GM12892 (cell line): ENCODE results near the gene GRIA1.
"Not testable (repeated sequence)": the region's sequence is repeated elsewhere in the genome, so short reads cannot be mapped to it uniquely, and the experiment has no call there.

Experiments used
- DNase-seq: peaks from one replicate; pipeline ENCODE4 v3.0.0; 2011; ENCODE audit not compliant: insufficient read length
- FAIRE-seq: peaks from 2 replicates; lab custom pipeline; 2011; peaks lifted over from hg19 to GRCh38; lab: Jason Lieb, UNC
- POLR2A ChIP-seq: IDR thresholded peaks from 2 replicates; pipeline ENCODE4 v1.6.1; 2011; ENCODE audit warnings: low read depth, low read length, control low read depth
- POLR2AphosphoS5 ChIP-seq: IDR thresholded peaks from 2 replicates; pipeline ENCODE4 v1.6.1; 2011; ENCODE audit warnings: low read depth, low read length, control low read depth
- TAF1 ChIP-seq: IDR thresholded peaks from 2 replicates; pipeline ENCODE4 v1.6.1; 2011; ENCODE audit warnings: low read depth, mild to moderate bottlenecking, control low read depth, low read length, borderline replicate concordance

The GRIA1 gene

DNA sequence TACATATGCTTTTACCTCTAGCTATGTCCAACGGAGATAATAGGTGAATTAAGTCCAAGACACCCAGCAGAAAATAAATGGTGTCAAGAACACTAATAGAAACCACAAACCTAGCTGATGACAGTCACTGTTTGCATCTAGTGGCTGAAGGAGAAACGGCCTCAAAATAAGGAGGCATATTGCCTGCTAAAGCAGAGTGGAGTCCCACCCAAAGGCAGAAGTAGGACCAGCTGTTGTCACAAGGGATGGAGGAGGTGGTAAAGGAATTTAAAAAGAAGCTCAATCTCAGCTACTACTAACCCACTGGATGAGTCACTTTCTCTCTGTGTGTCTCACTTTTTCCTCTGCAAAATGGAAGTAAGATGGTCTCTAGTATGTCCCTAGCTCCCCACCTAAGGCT lies 224.3 kb downstream of the GRIA1 start:
- DNase-seq (no peak), FAIRE-seq (no peak)
- no peak for TF ChIP-seq POLR2A
- TF ChIP-seq TAF1: no peak
- no peak for TF ChIP-seq POLR2AphosphoS5

DNA sequence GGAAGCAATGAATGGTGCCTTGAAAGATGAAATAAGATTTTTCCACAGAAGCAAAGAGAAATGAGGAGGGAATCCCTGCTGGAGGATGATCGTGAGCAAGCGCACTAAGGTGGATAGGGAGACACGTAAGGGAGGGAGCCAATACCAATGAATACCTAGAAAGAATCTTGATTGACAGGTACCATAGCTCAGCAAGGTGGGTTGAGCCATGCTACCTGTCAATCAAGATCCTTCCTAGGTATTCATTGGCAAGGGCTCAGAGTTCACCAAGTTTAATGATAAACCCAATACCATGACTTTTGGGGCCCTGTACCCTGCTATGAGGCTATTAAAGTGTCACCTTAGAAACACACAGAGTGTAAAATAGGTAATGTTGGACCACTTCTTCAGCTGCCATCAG lies 226.8 kb downstream of the GRIA1 start:
- no peak for FAIRE-seq
- TF ChIP-seq POLR2AphosphoS5 (no peak), POLR2A (no peak), TAF1 (no peak)
- no peak for DNase-seq

DNA sequence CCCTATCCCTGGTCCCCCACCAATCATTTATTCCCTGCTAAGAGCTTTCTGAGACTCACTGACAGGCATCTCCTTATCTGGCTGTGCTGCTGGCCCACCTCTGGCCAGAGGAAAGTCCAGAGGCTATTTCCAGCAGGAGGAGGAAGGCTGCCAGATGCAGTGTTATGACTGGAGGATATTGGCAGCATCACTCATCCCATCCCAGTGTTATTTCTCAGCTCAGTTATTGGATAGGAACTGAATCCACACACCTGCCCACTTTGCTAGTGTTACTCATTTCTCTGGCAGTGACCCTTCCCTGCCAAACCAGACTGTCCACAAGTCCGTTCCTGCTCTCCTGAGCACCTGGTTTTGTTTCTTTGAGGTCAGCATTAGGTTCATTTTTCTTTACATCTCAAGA lies 228.2 kb downstream of the GRIA1 start:
- no peak for DNase-seq
- TF ChIP-seq POLR2A: no peak
- TF ChIP-seq TAF1: no peak
- TF ChIP-seq POLR2AphosphoS5: no peak
- FAIRE-seq: no peak

GRCh38 chr5:153719324-153719723 lies 228.9 kb downstream of the GRIA1 start:
- TF ChIP-seq POLR2A (no peak), POLR2AphosphoS5 (no peak), TAF1 (no peak)
- DNase-seq (no peak), FAIRE-seq (no peak)

DNA sequence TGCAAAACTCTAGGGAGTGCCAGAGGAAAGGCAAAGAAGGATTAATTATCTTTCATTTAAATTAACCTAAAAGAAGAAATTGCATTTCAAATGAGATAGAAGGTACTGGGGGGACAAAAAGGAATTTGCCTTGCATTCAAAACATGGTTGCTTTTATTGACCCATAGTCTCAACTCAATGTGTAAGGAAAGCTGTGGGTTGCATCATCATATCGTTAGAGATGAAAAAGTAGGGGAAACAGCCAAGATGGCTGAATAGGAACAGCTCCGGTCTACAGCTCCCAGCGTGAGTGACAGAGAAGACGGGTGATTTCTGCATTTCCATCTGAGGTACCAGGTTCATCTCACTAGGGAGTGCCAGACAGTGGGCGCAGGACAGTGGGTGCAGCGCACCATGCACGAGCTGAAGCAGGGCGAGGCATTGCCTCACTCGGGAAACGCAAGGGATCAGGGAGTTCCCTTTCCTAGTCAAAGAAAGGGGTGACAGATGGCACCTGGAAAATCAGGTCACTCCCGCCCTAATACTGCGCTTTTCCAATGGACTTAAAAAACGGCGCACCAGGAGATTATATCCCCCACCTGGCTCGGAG lies 232.6 kb downstream of the GRIA1 start:
- FAIRE-seq, DNase-seq: not testable (repeated sequence)

GRCh38 chr5:153742060-153742459 lies 251.6 kb downstream of the GRIA1 start:
- no peak for DNase-seq
- TF ChIP-seq POLR2AphosphoS5 (no peak), TAF1 (no peak), POLR2A (no peak)
- FAIRE-seq: no peak

GRCh38 chr5:153744751-153745150 lies 254.3 kb downstream of the GRIA1 start:
- TF ChIP-seq TAF1: no peak
- no peak for TF ChIP-seq POLR2A
- no peak for TF ChIP-seq POLR2AphosphoS5
- DNase-seq (no peak), FAIRE-seq (no peak)

DNA sequence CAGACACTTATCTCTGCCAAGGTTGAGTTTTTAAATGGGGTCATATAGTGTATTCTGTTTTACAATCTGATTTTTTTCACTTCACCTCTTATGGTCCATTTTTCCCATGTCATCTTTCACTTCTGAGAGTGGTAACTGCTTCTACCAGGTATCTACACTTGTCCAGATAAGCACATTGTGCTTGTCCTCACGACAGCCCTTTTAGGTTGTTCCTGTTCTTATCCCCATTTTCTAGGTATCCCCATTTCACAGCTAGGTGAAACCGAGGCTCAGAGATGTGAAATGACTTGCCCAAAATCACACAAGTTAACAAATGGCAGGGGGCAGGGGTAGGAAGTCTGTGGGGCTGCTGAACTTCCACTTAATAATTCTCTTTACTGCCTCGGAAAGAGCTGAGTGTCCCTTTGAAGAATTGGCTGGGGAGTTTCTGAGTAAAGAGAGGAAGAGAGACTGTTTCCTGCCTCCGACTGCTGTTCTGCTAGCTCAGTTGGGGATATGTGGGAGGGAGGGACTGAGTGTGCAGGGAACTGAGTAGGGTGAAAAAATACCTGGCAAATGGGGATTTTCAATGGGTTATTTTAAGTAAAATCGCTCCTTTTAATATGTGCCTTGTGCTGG lies 255.4 kb downstream of the GRIA1 start:
- no peak for FAIRE-seq
- no peak for TF ChIP-seq POLR2AphosphoS5
- no peak for TF ChIP-seq POLR2A
- TF ChIP-seq TAF1: no peak
- DNase-seq: no peak

DNA sequence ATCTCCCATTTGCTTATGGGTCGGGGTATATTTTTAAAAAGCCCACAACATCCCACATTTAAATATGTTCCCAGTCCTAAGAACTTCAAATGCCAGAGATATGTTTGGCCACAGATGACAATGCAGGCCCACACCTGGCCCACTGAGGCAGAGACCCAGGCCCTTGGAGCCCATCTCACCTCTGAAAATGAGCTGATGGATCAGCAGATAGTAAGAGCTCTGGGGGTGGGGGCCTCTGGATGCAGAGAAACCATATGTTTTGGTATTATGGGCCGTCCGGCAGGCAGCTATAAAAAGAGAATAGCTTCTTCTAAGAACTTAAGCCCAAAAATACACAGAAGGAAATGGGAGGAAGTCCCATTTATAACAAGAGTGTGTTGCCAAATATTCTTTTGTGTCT lies 256.0 kb downstream of the GRIA1 start:
- DNase-seq (no peak), FAIRE-seq (no peak)
- TF ChIP-seq POLR2AphosphoS5 (no peak), POLR2A (no peak), TAF1 (no peak)

GRCh38 chr5:153748823-153749222 lies 258.4 kb downstream of the GRIA1 start:
- no peak for DNase-seq
- FAIRE-seq: no peak
- TF ChIP-seq POLR2AphosphoS5: no peak
- no peak for TF ChIP-seq TAF1
- no peak for TF ChIP-seq POLR2A

DNA sequence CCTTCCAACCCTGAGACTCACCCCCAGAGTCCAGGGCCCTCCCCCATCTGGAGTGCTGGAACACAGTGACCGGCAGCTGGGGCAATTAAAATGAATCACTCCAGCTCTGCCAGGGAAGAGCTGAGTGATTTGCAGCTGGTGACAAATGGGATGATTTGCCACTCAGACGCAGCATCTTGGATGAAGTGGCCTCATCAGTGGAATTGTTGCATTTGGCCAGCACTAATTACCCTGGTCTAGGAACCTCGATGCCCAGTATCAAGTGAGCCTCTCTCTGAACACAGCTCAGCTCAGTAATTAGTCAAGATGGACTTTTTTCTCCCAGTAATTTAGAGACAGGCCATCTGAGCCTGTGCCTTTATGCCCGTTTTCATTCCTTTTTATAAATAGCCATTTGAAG lies 259.5 kb downstream of the GRIA1 start:
- TF ChIP-seq POLR2AphosphoS5 (no peak), POLR2A (no peak), TAF1 (no peak)
- FAIRE-seq: no peak
- DNase-seq: no peak

DNA sequence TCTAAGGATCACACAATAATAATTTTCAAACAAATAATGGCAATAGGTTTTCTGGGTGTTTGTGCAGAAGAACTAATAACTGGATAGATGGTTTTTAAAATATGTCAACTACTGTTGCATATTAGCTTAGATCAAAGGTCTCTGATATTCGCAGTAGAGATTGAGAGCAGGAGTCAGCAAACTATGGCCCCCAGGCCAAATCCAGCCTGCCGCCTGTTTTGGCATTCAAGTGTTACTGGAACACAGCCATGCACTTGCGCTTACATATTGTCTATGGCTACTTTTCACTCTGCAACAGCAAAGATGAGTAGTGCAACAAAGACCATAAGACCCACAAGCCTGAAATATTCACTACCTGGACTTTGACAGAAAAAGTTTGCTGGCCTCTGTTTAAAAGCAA lies 260.8 kb downstream of the GRIA1 start:
- TF ChIP-seq POLR2AphosphoS5: no peak
- TF ChIP-seq TAF1: no peak
- TF ChIP-seq POLR2A: no peak
- no peak for DNase-seq
- FAIRE-seq: no peak

DNA sequence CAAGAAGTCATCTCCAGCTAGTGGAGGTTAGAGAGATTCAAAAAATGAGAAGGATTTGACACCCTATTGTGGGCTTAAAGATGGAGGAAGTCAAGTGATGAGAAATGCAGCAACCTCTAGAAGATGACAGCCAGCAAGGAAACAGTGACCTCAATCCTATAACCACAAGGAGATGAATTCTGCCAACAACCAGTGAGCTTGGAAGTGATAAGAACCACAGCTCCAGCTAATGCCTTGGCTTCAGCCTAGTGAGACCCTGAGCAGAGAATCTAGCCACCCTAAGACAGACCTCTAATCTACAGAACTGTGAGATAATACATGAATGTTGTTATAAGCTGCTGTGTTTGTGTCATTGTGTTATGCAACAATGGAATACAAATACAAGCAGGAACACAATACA lies 262.4 kb downstream of the GRIA1 start:
- FAIRE-seq (no peak), DNase-seq (no peak)
- TF ChIP-seq POLR2AphosphoS5 (no peak), POLR2A (no peak), TAF1 (no peak)
